ENCODE data around the gene ABI1.

DNA sequence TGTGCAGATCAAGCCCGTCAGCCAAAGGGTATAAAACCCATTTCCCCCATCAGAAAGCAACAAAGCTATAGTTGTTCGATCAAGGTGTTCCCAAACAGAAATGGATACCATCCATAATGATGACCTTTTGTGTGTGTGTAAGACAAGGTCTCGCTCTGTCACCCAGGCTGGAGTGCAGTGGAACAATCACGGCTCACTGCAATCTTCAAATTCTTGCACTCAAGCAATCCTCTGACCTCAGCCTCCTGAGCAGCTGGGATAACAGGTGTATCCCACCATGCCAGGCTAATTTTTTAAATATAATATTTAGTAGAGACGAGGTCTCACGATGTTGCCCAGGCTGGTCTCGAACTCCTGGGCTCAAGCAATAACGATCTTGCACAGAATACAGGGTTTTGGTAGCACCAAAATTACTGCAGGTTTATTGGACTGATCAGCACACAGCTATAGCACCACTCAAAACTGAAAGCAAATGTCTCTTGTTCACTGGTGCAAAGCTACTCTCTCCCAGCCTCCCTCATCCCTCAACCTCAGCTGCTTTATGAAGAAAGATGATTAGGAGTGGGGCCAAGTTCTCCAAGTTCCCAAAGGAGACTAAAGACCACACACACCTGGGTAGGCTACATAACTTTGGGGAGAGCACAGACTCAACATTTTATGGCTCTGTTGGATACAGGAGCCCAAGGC is 80.5 kb downstream of the ABI1 start:
- TF ChIP-seq POLR2A (IDR thresholded peaks at IDR 0.05; ENCODE audit: low read depth, low read length) (no peak), MYC (IDR thresholded peaks at IDR 0.05; ENCODE audit: low read depth, low read length) (no peak), POLR2AphosphoS5 (IDR thresholded peaks at IDR 0.05; ENCODE audit: insufficient read depth, low read depth, low read length) (no peak), EZH2 (IDR thresholded peaks at IDR 0.05; ENCODE audit: borderline replicate concordance, low read depth, low read length, severe bottlenecking) (no peak), JUN (IDR thresholded peaks at IDR 0.05; ENCODE audit: borderline replicate concordance, insufficient read depth, insufficient read length, low read depth) (no peak)
- TF ChIP-seq, protein P1, sequence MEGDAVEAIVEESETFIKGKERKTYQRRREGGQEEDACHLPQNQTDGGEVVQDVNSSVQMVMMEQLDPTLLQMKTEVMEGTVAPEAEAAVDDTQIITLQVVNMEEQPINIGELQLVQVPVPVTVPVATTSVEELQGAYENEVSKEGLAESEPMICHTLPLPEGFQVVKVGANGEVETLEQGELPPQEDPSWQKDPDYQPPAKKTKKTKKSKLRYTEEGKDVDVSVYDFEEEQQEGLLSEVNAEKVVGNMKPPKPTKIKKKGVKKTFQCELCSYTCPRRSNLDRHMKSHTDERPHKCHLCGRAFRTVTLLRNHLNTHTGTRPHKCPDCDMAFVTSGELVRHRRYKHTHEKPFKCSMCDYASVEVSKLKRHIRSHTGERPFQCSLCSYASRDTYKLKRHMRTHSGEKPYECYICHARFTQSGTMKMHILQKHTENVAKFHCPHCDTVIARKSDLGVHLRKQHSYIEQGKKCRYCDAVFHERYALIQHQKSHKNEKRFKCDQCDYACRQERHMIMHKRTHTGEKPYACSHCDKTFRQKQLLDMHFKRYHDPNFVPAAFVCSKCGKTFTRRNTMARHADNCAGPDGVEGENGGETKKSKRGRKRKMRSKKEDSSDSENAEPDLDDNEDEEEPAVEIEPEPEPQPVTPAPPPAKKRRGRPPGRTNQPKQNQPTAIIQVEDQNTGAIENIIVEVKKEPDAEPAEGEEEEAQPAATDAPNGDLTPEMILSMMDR (IDR thresholded peaks at IDR 0.05; ENCODE audit: extremely low read depth in 1 of 2, insufficient read depth in 1 of 2, low read depth in 1 of 2, low read length in 2 of 2) = no peak
- TF ChIP-seq, protein P2, sequence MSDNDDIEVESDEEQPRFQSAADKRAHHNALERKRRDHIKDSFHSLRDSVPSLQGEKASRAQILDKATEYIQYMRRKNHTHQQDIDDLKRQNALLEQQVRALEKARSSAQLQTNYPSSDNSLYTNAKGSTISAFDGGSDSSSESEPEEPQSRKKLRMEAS (IDR thresholded peaks at IDR 0.05; ENCODE audit: insufficient read depth, insufficient read length) = no peak
